ENCODE data around the gene PODXL2.
"Not testable (repeated sequence)": the region's sequence is repeated elsewhere in the genome, so short reads cannot be mapped to it uniquely, and the experiment has no call there.

PODXL2 gene

DNA sequence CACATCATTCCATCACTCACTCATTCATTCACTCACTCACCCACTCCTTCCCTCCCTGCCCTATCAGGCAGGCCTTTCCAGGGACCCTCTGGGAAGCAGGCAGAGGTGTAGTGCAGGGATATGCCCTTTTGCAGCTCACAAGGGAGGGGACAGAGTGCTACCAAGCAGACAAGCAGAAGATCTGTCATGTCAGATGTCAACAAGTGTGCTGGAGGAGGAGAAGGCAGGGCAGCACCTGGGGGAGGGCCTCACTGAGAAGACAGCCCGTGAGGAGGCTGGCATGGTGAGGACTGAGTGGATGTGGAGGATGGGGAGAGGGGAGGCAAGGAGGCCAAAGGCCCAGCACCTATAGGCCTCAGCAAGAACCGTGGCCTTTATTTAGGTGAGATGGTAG lies 59.0 kb downstream of the PODXL2 start:
- no peak for DNase-seq (ENCODE audit: low read depth in 1 of 2, low spot score in 1 of 2)

DNA sequence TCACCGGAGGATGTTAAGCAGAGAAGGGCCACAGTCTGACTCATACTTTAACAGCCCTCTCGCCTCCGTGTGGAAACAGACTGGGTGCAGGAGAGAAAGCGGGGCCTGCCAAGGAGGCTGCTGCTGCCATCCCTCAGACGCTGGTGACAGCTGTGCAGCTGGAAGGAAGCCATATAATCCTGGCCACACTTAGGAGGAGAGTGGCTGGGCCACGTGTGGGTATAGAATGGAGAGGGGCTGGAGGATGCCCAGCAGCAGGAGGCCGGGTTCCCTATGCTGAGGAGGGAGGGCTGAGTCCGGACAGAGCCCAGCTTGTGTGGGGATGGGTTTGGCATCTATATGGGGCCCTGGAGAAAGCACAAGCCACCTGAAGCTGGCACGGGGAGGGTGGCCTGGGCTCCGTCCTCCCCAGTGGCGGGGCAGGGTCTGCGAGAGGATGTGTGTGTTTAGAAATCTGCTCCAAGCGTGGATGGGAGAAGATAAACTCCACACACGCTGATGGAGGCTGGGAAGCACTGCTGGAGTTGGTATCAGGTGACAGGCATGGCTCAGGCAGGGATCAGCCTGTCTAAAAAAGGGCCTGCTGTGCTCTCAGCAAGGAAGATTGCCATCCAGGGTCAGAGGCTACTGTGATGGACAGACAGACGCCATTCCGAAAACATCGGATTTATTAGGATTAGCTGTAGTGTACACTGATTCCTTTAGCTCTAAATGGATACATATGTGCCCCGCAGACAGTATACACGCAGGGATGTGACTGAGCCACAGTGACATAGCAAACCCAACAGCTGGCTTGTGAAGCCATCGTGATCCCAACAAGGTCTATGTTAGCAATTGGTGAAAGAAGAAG lies 59.7 kb downstream of the PODXL2 start:
- no peak for DNase-seq (ENCODE audit: low read depth in 1 of 2, low spot score in 1 of 2)

DNA sequence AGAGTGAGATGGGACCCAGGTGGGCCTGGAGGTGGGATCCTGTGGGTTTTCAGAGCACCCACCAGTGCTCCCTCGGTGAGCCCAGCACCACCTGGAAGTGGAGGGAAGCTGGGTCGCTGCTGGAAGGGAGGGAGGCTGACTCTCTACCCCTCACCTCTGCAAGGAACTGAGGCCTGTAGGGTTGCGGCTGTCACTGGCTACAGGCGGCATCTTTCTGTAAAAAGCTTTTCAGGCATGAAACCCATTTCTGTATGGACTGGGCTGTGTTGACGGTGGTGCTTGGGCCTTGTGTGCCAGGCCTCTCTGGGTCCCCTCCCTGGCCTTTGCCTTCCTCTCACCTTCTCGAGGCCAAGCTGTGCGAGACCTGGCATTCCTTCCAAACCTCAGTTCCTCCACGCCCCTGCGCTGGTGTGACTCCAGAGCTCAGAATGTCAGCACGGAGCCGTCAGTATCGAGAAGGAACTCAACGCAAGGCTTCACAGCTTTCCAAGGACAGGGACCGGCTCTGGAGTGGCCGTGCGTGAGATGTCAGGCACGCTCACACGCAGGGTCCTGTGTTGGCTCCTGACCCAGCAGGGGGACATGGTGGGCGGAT lies 60.4 kb downstream of the PODXL2 start:
- no peak for DNase-seq (ENCODE audit: low read depth in 1 of 2, low spot score in 1 of 2)

DNA sequence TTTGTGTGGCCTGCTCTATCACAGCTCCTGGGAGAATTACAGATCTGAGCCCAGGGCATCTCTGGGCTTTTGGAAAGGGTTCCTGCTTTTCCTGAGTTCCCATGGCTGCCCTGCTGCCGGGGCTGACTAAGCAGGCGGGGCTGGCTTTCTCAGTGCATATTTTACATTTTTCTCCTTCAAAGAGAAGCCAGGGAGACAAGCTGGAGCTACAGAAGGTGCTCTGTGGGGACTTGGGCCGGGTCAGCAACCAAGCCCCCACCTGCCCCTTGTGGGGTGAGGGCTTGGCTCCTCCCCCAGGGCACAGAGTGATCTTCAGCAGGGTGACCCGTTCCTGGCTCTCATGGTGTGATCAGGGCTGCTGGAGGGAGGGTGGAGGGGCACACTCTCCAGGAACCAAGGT lies 61.1 kb downstream of the PODXL2 start:
- no peak for DNase-seq (ENCODE audit: low read depth in 1 of 2, low spot score in 1 of 2)

DNA sequence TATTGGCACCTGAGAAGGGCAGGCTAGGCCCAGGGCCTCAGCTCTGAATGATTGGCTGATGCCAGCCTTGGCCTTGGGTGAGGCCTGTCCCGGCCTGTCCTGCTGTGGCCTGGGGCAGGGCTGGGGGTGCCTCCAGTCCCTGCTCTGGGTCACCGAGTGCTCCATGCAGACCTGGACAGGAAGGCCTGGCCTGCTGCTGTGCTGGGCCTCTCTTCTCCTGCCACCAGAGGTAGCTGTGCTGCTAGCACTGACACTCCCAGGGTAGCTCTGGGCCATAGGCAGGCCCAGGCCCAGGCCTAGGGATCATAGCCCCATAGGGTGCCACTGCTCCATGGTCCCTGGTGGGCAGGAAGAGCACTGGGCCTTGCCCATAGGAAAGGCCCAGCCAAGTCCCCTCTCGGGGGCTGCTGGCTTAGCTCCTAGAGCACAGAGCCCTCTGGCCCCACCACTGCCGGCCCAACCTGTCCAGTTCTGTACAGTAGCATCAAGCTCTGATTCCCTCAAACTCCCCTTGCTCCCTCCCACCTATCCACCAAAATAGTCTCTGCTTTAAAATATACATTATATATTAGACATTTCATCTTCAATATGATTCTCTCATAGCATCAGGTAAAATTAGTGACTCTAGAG lies 62.0 kb downstream of the PODXL2 start:
- no peak for DNase-seq (ENCODE audit: low read depth in 1 of 2, low spot score in 1 of 2)

DNA sequence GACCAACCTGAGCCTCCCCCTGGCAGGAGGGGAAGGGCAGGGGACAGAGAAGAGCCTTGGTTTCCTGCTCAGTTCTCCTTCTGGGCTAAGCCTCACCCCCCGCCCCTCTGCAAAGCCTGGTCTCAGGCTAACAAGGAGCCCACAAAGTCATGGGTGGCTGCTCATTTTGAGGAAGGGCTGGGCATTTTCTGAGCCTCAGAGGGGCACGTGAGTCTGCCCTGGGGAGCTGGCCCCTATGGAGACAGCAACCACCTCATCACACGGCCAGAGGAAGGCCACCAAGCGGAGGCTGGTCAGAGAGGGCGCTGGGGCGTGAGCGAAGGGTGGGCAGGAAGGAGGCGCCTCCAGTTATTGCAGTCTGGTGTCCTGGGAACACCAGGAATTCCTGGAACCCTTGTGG lies 62.5 kb downstream of the PODXL2 start:
- DNase-seq (ENCODE audit: low read depth in 1 of 2, low spot score in 1 of 2): no peak

DNA sequence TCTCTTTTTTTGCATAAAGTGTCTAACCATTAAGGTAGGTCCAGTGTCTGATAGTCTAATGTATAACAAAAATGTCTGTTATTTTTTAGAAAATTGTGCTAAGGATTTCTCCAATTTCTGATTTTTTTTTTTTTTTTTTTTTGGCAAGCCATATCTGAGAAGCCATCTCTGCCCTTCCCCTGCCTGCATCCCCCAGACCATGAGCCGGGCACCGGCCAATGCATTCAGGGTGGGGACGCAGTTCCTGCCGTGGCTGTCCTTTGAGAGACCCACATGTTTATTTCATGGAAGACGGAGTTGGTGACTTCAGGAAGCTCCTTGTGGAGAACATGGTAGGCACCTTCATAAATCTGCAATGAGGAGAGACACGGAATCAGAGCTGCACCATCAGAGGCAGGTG lies 63.0 kb downstream of the PODXL2 start:
- no peak for DNase-seq (ENCODE audit: low read depth in 1 of 2, low spot score in 1 of 2)

DNA sequence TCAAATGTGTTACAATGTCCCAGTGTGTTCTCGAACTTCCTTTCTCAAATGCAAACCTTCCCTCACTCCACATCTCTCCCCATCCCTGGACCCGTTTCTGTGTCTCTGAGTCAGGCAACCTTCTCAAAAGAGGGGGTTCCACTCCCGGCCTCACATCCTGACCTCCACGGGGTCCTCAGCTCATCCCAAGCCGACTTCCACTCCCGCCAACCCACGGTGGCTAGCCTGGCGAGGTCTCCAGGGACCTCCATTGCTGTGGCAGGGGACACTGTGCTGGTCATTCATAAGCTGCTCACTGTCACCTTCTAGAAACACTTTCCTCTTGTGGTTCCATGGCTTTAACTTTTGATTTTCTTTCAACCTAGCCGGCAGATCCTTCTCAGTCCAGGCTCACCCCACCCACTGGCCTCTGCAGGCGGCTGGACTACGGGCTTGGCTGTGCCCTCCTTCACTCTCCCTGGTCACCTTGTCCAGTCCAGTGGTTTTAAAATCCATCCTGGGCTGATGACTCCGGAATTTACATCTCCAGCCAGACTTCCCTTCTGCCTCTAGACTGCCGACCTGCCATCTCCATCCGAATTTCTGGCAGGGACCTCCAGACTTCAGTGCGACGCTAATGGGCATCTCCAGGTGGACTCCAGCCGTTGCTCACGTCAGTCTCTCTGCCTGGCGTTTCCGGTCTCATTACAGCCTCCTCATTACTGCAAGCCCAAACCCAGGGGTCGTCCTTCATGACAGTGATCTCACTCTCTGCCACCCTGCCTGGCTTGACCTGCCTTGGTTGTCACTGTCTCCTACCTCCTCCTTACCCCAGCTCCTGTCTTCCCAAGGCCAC lies 63.7 kb downstream of the PODXL2 start:
- DNase-seq (ENCODE audit: low read depth in 1 of 2, low spot score in 1 of 2): no peak

DNA sequence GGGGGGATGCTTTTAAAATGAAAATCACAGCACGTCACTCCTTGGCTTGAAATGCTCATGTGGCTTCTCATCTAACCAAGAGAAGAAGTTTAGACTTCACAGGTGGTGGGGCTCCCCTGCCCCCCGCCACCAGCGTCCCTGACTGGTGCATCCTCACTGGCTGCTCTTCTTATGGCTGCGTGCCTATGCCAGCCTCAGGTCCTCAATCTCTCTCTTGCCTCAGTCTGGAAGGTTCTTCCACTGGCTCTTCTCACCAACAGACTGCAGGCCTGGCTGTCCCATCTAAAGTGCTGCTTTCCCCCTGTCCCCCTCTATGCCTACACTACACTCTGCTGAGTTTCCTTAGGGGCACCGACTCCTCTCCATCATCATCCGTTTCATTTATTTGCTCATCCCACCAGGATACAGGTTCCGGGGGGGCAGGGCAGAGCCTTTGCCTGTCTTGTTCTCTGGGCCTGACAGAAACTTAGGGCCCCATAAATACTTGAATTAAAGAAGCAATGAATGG lies 64.4 kb downstream of the PODXL2 start:
- no peak for DNase-seq (ENCODE audit: low read depth in 1 of 2, low spot score in 1 of 2)

DNA sequence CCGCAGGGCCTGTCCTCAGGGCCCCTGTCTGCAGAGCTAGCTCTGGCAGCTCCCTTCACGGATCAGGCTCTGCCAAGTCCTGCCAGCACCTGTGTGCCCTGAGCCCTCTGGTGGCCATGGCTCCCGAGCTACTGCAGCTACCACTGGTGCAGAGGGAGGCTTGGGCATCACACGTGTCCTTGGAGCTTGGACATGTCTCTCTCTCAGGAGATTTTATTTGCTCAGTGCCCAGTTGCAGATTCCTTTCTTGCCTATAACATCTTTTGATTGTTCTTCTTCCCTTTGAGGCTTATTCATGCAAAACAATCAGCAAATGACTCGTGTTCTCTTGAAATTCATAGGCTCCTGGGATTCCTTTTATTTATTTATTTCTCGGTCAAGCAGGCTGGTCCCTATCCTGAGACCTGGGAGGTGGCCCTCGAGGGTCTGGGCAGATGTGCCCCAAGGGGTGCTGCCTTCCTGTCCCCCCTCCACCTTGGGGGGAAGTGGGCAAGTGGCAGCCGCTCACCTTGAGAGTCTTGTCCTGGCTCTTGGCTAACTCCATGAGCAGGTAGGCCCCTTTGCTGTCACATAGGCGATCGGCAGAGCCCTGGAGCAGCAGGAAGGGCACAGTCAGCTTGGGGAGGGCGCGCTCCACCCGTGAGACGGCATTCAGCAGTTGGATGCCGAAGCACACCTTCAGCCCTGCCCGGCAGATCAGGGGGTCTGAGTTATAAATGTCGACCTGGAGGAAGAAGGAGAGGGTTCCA lies 65.7 kb downstream of the PODXL2 start:
- DNase-seq (ENCODE audit: low read depth in 1 of 2, low spot score in 1 of 2): no peak

DNA sequence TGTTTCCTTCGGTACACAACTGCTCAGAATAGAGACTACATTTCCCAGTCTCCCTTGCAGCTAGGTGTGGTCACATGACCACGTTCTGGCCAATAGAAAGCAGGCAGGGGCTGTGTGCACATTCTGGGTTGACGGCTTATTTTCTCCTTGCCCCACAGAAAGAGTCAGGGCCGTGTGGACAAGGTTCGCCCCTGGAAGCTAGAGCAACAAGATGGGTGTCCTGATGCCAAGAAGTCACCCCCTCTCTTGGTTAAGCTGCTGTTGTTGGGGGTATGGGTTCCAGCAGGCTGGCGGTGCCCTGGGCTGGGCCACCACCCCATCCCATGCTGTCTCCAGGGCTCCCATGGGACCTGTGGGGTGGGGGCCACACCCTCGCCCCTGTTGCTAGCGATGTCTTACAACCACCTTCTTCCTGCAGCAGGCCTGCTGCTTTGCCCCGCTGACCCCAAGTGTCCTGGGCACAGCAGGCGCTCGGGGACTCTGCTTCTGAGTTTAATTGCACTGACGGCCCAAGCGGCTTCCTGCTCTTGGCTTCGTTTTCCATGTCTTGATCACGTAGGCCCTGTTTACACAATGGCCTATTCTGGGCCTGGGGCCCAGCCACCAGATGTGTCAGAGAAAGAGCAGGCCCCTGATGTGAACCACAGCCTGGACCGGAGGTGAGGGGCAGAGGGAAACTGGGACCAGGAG lies 68.7 kb downstream of the PODXL2 start:
- DNase-seq (ENCODE audit: low read depth in 1 of 2, low spot score in 1 of 2): peak in 1 of 2 donors; percentile 16

DNA sequence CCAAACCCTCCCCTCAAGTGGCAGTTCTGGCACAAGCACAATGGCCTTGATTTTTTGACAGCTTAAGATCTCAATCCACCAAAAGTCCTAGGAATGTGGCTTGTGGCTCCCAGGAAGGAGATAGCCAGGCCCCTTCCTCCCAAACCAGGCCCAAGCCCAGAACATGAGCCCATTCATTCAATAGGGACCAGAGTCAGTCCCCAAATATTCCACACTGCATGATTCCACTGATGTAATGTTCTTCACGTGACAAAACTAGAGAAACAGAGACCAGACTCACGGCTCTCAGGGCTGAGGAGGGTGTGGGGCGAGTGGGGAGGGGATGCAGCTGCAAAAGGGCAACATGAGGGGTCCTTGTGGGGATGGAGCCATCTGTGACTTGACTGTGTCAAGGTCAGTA lies 69.3 kb downstream of the PODXL2 start:
- no peak for DNase-seq (ENCODE audit: low read depth in 1 of 2, low spot score in 1 of 2)

DNA sequence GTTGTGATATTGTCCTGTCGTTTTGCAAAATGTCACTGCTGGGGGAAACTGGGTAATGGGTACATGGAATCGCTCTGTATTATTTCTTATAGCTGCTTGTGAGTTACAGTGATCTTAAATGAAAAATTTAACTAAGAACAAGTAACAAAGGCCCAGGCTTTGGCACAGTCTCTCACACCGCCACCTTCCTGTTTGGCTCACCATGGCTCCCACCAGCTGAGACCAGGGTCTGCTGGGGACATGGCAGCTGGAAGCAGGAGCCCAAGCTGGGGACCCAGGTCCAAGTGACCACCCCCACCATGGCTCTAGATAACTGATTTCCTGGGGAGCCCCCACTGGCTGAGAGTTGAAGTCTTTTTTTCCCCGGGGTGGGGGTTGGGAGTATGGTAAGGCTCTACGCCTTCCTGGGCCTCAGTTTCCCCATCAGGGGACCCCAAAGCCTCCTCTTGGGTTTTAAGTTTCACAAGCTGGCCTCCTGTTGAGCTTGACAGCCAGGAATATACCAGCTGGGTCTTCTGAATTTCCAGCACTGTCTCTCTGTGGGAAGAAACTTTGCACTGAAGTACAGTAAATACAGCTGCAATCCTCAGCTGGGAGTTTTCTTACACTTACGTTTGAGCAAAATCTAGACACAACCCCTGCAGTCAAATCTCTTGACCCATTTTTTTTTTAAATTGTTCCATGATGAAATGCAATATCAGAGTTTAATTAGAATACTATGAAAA lies 69.9 kb downstream of the PODXL2 start:
- no peak for DNase-seq (ENCODE audit: low read depth in 1 of 2, low spot score in 1 of 2)

DNA sequence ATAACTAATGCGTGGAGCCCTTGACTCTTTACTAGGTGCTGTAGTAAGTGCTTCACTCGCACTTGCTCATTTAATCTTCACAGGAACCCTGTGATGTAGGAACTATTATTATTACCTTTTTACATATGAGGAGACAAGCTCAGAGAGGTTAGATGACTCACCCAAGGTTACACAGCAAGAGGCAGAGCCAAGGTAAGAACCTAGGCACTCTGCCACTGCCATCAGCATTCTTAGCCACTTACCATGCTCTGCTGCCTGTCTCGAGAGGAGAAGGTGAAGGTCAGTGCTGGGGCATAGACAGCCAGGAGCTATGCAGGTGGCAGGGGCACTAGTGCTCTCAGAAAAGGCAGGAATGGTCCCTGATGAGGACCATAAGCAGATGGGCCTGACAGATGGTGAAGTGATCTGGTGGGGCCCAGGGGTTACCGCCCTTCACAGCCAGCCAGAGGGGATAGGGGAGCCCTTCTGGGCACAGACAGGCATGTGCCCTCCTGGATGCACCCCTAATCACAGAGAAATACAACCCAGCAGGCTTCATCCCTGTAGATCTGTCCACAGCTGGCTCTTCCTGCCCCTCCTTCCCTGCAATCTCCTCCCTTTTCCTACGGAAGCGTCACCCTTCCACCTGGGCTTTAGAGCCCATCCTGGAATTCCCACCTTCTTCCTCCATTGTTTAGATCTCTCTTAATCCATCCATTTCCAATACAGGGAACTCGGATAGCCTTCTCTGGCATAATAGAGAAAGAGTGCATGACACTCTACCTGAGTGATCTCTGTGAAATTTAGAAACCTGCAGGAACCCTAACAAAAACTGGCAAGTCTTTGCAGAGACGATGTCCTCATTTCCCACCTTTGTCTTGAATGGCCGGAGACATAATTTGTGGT lies 70.7 kb downstream of the PODXL2 start:
- no peak for DNase-seq (ENCODE audit: low read depth in 1 of 2, low spot score in 1 of 2)

DNA sequence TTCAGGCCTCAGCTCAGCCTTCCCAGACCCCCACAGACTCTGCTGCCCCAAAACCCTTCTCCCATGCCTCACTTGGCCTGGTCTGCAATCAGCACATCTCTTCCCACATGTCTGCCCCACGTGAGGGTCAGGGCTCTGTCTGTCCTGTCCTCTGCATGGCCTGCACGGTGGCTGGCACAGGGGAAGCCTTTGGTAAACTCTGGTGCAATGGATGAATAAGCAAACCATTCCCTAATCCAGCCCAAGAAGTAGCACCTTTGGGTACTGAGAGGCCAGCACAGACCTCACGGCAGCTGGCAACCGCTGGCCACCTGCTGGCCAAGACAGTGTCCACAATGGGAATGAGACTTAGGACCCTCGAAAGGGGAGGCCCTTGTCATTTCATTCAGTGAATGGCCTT lies 71.4 kb downstream of the PODXL2 start:
- DNase-seq (ENCODE audit: low read depth in 1 of 2, low spot score in 1 of 2): no peak

DNA sequence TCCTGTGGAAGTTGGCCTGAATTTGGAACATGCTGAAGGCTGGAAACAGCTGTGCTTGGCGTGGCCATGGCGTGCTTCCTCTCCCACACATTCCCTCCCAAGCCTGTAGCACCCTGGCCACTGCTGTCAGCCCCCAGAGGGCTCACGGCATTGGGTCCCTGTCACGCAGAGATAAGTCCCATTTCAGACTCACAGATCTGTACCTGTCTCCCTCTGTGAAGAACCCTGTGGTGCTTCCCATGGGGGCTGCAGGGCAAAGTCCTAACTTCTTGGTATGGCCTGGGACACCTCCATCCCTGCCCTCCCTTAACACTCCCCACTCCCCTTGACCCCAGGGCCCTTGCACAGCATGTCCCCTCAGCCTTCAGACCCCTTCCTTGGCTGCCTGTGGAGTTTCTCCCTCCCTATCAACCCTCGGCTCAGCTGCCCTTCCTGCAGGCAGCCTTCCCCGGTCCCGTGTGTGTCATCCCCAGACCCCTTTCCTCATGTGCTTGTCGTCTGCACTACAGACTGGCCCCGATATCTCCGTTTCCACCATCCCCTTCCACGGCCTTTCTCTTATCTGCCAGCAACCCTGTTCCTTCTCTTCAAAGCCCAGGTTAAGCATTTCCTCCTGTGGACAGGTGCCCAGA lies 72.4 kb downstream of the PODXL2 start:
- no peak for DNase-seq (ENCODE audit: low read depth in 1 of 2, low spot score in 1 of 2)

DNA sequence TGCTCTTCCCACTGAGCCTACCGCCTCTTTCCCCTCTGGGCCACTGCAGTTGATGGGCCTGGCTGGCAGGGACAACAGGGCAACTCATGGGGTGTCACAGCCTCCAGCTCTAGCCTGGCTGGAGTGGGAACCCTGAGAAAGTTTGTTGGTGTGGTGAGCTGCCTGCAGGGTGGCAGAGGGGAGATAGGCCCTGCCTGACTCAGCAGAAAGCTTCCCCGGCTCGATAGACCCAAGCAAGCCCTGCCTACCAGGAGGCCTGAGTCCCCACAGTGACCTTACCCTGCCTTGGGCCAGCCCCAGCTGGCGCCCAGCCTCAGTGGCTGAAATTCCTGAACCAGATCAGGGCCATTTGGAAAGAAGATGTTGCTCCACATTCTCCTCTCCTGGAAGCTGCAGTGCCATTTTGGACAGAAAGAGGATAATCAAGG lies 73.2 kb downstream of the PODXL2 start:
- no peak for DNase-seq (ENCODE audit: low read depth in 1 of 2, low spot score in 1 of 2)

DNA sequence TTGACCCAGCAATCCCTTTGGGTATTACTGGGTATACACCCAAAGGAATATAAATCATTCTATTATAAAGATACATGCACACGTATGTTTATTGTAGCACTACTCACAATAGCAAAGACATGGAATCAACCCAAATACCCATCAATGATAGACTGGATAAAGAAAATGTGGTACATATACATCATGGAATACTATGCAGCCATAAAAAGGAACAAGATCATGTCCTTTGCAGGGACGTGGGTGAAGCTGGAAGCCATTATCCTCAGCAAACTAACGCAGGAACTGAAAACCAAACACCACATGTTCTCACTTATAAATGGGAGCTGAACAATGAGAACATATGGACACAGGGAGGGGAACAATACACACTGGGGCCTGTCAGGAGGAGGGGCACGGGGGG lies 75.9 kb downstream of the PODXL2 start:
- DNase-seq (ENCODE audit: low read depth in 1 of 2, low spot score in 1 of 2): not testable (repeated sequence)
